MM.1S (cell line): ENCODE measurements around the gene ASB10.

Experiments
- EZH2 ChIP-seq: fragments of 300-600 bp; sonication (generic); optimal IDR thresholded peaks from 2 replicates; pipeline ENCODE3; 2017; ENCODE audit warnings: low read depth, mild to moderate bottlenecking, antibody characterized with exemption, low read length, mixed read lengths
- EZH2phosphoT487 ChIP-seq: fragments of 300-600 bp; sonication (generic); IDR thresholded peaks from 2 replicates; pipeline ENCODE4 v1.6.1; 2018; ENCODE audit warnings: antibody characterized with exemption, low read length
- TF ChIP-seq, protein P1 (sequence below): fragments of 300-600 bp; sonication (generic); IDR thresholded peaks from 2 replicates; pipeline ENCODE4 v1.5.1; 2016; ENCODE audit warnings: antibody characterized with exemption, low read length, mixed read lengths

DNA sequence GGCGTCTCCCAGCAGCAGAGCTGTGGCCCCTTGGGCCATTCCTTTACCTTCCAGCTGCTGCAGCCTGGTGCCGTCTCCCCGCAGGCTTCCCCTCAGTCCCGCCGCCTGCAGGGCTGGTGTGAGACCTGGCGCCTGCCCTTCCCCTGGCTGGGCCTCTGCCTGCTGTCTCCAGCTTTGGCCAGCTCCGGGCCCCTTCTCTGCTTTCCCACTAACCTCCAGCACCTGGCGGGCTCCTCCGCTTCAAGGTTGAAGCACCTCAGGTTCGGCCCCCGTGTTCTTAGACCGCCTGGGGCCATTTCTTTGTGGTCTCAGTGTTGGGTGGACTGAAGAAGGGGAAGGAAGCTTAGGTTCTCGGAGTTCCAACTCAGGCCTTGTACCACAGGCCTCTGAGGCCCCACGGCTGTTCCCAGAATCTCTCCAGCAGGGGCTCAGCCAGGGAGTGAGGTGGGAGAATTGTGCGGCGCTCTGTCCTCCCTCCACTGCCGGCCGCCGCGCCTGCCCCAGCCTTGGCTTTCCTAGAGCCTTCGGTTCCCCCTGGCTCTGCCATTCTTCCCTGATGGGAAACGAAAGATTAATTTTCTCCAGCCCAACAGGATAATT lies 49.9 kb downstream of the ASB10 start:
- TF ChIP-seq, protein P1, sequence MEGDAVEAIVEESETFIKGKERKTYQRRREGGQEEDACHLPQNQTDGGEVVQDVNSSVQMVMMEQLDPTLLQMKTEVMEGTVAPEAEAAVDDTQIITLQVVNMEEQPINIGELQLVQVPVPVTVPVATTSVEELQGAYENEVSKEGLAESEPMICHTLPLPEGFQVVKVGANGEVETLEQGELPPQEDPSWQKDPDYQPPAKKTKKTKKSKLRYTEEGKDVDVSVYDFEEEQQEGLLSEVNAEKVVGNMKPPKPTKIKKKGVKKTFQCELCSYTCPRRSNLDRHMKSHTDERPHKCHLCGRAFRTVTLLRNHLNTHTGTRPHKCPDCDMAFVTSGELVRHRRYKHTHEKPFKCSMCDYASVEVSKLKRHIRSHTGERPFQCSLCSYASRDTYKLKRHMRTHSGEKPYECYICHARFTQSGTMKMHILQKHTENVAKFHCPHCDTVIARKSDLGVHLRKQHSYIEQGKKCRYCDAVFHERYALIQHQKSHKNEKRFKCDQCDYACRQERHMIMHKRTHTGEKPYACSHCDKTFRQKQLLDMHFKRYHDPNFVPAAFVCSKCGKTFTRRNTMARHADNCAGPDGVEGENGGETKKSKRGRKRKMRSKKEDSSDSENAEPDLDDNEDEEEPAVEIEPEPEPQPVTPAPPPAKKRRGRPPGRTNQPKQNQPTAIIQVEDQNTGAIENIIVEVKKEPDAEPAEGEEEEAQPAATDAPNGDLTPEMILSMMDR, result no peak
- no peak for TF ChIP-seq EZH2phosphoT487
- no peak for TF ChIP-seq EZH2
